HK-2 (cell line): ENCODE measurements around the gene SIL1.
"Not testable (repeated sequence)": the region's sequence is repeated elsewhere in the genome, so short reads cannot be mapped to it uniquely, and the experiment has no call there.

Source experiments
- DNase-seq: peaks from one replicate; pipeline ENCODE4 v3.0.0-alpha.2; 2018; ENCODE audit not compliant: unreplicated experiment

SIL1 gene

DNA sequence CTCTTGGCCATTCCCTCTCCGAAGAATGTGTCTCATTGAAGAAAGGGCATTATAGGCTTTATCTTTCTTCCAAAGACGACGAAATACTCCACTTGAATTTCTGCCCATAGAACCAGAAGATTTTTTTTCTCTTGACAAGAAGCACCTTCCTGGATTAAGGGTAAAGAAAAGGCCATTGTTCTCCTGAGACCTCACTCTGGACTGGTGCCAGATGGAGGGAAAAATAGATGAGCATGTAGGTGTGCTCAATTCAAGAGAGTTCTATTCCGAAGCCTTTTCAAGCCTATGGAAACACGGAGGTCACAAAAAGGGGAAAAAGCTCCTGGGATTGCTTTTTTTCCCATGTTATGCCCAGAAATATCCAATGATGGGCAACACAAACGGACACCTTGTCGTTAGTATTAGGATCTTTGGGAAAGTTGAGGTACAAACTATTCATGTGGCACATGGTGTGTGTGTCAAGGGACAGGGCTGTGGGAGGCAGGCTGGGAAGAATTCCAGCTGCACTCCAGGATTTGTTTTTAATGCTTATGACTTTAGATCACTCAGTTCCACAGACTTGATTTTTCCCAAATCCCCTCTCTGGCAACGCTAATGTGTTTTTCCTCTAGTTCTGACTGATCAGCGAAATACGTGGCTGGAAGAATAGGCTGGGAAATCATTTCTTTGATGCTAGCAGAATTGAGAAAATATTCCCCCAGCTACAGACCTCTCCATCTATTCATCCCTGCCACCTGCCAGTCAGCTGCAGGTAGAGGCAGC, 89.9 kb downstream of the SIL1 start:
- DNase-seq = no peak

DNA sequence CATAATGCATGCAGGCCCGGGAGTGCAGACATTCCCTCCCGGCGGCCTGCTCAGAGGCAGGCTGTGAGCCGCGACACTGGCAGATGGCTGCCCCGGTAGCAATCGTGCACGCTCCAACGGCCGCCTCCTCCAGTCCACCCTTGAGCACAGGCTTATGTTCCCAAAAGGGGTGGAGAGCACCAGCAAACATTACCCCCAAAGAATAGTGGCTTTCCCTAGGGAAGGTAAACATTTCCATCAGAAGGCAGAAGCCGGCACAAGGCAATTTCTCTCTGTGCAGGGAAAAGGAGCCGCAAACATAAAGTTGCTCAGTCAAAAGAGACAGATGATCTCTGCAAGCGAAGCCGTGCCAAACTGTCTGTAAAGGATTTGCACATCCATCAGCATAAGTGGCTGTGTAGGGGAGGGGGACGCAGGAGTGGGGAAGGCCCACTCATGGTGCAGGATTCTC, 92.5 kb downstream of the SIL1 start:
- DNase-seq = no peak

DNA sequence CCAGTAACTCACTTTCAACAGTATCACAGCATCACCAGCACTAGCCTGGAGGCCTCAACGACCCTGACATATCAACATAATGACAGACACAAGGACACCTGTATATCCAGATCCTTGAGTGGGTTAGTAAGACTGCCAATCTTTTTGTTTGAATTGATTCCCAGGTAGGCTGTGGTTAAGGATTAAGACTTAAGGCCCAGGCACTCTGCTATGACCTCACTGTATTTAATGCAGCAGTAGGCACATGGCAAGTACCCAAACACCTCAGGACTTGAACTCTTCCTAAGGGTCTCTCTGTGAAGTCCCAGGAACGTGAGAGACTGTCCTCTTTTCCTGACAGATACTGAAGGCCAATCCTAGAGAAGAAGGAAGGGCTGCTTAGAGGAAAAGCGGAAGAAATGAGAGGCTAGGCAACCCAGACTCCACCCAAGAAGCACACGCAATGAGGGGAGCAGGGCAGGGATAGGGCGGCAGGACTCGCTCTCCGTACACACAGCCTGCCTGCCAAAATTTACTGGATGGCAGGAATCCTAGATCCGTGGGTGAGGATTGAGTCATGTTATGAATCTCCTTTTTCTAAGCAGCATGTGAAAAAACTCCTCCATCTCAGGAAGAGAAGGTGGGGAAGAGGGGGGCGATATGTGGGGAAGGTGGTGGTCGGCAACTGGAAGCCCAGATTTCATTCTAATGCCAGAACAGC, 93.4 kb downstream of the SIL1 start:
- DNase-seq = no peak

DNA sequence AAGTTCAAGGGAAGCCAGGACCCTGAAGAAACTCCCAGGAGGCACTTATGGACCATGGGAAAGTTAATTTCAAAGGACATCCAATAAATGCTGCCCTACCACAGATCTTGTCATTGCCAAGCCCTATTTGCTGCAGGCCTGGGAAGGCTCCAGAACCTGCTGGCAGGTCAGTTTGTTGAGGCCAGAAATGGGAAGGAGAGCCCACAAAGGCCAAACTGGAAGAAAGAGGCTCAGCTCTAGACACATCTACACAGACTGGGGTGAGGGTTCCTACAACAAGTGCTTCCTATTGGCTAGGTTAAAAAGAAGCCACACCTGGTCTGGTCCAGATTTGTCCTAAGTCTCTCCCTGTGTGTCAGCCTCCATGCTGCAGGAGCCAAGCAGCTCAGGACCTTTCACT, 94.4 kb downstream of the SIL1 start:
- no peak for DNase-seq

DNA sequence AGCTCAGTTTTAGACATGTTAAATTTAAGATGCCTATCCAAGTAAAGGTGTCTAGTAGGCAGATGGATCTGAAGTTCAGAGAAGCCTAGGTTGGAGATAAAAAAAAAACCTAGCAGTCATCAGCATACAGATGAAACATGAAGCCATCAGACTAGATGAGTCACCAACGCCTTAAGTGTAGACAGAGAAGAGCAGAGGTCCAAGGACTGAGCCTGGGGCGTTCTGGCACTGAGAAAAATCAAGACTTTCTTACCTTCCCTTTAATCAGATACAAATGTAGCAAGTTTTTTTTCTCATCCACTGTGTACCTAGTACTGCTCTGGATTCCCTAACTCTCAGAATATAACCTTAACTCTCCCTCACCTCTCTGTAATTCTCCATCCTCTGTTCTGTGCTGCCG, 97.3 kb downstream of the SIL1 start:
- DNase-seq = no peak

DNA sequence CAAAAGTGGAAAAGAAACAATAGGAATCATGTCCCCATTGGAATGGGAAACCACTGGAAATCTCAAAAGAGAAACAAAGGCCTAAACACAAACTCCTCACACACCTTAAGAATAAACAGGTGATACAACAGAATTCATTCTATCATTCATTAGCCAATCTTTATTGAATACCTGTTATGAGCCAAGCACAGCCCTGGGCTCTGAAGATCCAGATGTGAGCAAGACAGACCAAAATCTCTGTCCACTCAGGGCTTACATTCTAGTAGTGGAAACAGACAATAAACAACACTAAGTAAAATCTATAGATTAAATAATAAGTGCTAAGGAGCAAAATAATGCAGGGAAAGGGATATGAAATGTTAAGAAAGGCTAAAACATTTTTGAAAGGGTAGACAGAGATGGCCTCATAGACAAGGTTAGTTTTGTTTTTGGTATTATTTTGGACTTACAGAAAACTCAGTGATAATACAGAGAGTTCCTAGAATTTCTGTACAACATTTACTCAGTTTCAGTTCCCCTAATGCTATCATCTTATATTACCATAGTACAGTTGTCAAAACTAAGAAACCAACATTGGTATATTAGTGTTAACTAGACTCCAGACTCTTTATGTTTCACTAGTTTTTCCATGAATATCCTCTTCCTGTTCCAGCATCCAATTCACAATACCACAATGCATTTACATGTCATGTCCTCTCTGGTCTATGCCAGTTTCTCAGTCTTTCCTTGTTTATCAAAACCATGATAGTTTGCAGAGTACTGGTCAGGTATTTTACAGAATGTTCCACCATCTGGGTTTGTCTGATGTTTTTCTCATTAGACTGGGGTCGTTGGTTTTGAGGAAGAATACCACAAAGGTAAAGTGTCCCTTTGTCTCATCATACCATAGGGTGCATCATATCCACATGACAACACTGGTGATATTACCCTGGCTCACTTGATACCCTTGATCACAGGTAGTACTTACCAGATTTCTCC, 103.7 kb downstream of the SIL1 start:
- no peak for DNase-seq

DNA sequence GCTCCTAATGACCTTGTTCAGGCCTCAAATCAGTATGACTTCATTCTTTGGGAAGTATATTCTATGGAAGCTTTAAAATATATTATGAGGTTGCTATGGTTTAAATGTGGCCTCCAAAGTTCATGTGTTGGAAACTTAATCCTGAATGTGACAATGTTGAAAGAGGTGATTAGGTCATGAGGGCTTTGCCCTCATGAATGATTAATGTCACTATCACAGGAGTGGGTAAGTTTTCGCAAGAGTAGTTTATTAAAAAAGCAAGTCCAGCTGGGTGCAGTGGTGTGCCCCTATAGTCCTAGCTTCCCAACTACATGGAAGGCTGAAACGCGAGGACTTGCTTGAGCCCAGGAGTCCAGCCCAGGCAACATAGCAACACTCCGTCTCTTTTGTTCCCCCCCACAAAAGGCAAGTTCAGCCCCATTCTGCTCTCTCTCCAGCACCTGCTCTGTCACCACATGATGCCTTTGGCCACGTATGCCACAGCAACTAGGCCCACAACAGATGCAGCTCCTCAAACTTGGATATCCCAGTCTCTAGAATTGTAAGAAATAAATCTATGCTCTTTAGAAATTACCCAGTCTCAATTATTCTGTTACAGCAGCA, 105.3 kb downstream of the SIL1 start:
- DNase-seq = no peak

DNA sequence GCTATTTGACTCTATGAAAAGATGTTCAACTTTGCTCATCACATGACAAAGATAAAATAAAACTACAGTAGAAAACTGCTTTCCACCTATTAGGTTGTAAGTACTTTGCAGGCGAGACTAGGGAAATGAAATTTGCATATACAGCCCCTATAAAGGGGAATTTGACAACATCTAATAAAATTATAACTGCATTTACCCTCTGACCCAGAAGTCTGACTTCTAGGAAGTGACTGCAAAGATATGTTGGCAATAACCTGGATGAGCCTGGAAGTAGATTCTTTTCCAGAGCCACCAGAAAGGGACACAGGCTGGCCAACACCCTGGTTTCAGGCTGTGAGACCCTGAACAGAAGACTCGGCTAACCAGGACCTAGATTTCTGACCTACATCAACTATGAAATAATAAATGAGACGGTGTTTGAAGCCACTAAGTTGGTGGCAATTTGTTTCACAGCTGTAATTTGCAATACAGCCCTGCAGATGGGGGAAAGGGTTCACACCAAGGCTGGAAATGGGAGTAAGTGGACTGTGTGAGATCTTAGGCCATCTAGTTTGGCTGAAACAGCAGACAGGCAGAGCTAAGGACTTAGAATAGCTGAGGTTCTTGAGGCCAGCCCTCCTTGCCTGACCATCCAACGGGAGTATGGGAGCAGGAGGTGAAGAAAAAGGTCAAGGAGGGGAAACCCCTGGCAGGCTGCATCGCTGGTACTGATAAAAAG, 106.6 kb downstream of the SIL1 start:
- no peak for DNase-seq

DNA sequence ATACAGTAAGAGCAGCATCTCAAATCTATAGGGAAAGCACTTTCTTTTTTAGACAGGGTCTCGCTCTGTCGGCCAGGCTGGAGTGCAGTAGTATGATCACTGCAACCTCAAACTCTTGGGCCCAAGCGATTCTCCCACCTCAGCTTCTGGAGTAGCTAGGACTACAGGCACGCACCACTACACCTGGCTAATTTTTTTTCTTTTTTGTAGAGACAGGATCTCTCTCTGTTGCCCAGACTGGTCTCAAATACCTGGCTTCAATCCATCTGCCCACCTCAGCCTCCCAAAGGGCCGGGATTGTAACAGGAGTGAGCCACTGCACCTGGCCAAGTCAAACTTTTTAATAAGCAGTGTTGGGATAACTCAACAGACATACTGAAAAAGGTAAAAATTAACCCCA, 107.6 kb downstream of the SIL1 start:
- DNase-seq = no peak

DNA sequence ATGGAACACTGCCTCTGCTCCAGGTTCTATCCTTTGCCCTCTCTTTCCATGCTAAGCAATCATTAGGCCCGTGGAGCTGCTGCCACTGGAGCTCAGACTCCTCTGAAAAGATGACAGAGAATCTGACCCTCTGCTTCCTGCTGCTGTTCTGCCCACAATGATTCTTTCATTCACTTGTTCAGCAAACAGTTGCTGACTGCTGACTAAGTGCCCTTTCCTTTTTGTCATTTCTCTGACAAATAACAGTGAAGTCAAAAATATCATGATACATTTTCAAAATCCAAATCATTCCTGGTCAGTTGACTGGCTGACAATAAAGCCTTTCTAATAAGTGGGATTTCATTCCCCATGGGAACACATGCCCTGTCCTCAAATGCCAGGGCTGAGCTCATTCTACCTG, 110.1 kb downstream of the SIL1 start:
- no peak for DNase-seq

DNA sequence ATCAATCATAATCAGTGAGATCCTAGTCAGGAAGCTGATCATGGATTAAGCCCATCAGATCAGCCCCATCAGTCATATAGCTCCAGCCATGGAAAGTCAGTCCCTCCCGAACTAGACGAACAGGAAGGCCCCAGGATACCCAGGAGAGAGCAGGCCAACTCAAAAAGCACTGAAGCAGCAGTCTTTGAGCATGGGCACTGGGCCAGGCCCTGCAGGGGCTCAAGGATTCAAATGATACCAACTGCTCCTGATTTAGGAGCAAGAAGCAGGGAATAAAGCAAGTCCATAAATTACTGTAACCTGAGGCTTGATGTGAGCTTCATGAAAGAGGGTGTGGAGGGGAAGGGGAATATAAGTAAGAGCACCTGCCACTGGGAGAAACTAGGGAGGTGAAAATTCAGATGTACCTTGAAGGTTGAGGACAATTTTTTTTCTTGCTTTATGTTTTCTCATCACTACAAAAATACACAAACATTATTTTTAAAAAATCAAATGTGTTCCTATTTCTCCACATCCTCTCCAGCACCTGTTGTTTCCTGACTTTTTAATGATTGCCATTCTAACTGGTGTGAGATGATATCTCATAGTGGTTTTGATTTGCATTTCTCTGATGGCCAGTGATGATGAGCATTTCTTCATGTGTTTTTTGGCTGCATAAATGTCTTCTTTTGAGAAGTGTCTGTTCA, 115.2 kb downstream of the SIL1 start:
- DNase-seq = no peak

DNA sequence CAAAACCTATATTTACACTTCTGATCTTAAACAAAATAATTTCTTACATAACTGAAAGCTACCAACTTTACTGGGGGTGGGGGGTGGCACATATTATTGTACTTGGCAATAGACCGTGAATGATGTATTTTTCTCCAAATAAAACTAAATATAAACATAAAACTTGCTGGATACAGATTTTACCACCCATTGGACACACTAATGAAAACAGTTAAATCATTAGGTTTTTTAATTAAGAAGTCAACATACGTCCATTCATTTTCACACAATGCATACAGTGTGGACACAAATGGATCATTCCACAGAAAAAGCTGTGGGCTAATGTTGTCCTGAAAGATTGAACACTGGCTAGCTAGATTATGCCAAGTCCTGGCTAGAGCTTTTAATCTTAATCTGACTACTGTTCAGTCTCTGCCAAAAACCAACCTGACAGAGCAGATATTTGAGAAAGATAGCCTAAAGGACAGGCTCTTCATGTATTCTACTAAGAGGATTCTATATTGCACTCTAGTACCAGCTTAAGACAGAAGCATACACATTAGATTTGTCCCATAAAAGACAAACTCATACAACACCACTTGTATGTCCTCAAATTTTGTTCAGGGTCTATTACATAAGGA, 118.1 kb downstream of the SIL1 start:
- no peak for DNase-seq

DNA sequence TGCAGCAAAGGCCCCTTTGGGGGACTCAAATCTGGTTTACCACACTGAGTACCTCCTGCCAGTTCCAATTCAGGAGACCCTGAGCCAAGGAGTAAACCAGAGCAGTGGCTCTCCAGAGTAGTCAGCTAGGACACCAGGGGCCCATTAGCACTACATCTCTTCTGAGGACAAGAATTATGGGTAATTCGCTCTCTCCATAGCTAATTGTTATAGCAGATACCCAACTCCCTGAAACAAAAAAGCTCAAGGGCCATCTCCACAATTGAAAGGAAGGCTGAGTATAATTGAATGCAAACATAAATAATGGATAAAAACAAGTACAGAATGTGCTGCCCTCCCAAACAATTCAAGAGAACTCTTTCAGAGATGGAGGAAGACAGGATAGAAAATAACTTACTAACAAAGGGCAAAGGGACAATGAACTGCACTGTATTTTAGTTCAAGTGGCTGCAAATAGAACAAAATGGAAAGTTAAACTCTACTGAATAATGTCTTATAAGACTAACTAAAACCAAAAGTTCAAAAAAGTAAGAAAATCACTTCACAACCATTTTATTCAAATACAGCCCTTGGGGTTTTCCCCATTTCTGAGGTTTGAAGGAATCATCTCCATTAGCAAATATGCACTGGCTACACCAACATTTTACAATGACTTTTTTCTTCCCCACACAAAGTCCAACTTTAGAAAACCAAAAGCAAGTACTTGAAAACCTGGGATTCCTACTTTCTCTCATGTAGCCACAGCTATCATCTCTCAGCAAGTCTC, 118.8 kb downstream of the SIL1 start:
- DNase-seq = no peak

DNA sequence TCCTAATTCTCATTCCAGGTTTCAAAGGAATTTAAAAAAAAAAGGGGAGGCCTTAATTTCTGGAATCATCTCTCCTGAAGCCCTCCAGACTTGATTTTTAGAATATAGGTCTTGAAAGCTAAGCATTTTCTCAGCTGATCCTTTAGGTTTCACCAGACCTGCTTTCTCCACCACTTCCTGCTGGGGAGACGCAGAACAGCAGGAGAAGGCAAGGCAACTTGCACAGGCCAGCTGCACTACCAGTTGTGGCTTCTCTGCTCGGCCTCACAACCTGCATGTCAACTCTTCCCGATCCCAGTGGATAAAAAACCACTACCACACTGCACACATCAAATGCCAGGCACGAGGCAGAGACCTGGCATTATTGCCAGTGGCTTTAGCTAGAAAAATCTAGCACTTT, 119.8 kb downstream of the SIL1 start:
- DNase-seq = no peak

DNA sequence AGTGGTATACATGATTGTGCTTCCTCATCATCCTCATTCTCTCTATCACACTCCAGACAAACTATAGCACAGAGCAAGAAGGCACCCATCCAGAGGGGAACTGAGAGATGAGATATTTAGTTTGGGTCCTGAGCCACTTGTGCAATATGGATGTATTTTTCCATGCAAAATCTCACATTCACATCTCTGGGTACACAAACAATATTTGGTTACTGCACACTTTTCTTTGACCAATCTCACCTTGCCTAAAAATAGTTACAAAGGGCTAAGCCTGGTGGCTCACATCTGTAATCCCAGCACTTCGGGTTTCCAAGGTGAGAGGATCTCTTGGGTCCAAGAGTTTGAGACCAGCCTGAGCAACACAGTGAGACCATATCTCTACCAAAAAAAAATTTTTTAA, 120.3 kb downstream of the SIL1 start:
- DNase-seq = no peak

DNA sequence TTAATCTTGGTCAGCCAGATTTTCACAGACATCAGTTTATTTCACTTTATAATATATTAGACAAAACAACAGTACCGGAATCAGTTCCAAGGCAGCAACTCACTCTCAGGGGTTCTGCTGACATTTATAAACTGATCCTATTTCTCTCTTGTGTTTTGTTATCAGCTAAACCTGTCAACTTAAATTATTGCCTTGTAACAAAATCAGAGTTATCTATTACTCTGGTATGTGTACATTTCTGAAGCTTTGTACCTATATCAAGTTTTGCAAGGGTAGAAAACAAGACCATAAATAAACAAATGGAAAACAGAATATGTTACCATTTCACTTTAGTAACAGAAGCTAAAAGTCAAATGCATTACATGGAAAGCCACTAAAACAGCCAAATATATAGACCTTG, 122.1 kb downstream of the SIL1 start:
- DNase-seq = no peak

DNA sequence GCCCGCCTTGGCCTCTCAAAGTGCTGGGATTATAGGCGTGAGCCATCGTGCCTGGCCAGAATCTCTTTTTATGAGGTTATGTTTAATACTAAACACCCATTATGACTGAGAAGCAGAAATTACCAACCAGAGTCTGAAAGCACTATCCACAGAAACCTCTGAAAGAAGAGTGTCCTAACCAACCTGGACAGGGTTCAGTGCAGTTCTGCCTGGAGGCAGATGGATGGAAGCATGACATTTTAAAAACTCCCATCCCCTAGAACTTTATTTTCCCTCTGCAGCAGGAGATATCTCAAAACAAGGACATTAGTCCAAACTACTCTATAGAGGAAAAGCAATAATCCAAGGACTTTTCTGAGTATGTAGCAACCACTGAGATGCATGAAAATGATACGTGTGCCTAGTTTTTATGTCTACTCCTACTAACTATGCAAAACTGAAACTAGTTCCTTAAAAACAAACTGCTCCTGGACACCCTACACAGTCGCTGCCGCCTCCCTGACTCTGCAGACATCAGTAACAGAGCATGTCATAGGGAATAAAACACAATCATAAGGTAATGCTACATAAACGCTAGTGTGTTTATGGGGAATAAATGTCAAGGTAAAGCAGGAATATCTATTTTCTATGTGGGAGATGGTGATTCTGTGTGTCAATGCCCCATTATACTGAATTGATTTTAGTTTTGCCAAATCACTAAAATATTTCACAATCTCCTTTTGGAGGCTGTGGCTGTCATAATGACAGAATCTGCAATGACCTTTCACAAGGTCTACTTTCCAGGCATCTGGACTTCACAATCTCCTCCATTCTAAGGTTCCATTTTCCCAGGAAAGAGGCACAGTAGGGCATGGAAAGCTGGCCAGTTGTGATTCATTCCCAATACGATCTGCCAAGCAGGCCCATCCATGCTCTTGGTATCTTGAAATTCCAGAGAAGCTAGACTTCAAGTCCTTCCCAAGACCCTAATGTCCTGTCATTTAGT, 122.8 kb downstream of the SIL1 start:
- DNase-seq = no peak

DNA sequence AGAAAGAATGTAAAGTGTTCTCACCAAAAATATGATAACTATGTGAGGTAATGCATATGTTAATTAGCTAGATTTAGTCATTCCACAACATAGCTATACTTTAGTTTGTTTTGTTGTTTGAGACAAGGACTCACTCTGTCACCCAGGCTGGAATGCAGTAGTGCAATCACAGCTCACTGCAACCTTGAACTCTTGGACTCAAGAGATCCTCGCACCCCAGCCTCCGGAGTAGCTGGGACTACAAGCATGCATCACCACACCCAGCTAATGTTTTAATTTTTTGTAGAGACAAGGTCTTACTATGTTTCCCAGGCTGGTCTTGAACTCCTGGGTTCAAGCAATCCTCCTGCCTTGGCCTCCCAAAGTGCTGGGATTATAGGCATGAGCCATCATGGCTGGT, 124.2 kb downstream of the SIL1 start:
- DNase-seq = not testable (repeated sequence)
